Gastrocnemius medialis (tissue), 4 donors: ENCODE data around the gene RNU2-63P. TPM values are rescaled to one million over a fixed set of nuclear protein-coding genes. Genes with fewer than 3 reads are reported as not detected.
A peak's percentile ranks its signal among the peaks of the same experiment; 100 is the strongest.

Source experiments
- ATAC-seq, 2 donors: fragments of 150-250 bp; one replicate each; pipeline ENCODE4 v1.9.1; 2016
- DNase-seq, 2 donors: peaks; one replicate each; pipeline ENCODE4 v3.0.0-alpha.2; 2019
- H3K27ac ChIP-seq, 4 donors: fragments of 200-600 bp; sonication (generic); 1 replicate in 1 of 4; 2 replicates in 3 of 4; pipeline ENCODE4 v1.5.1; 2016 to 2018; ENCODE audit warnings: mild to moderate bottlenecking in 2 of 4, moderate library complexity in 1 of 4
- H3K27me3 ChIP-seq, 3 donors: fragments of 200-600 bp; sonication (generic) in 2 of 3; 1 replicate in 1 of 3; 2 replicates in 2 of 3; pipeline versions ENCODE4 v1.5.1 to v1.6.0; 2016 to 2019; ENCODE audit warnings: mild to moderate bottlenecking in 1 of 3, moderate library complexity in 1 of 3
- H3K36me3 ChIP-seq, 2 donors: fragments of 200-600 bp; sonication (generic) in 1 of 2; one replicate each; pipeline ENCODE4 v1.5.1; 2017 to 2018
- H3K4me1 ChIP-seq, 2 donors: fragments of 200-600 bp; sonication (generic) in 1 of 2; one replicate each; pipeline ENCODE4 v1.5.1; 2016 to 2017; ENCODE audit warnings: mild to moderate bottlenecking in 2 of 2
- H3K4me3 ChIP-seq, 4 donors: fragments of 200-600 bp; sonication (generic) in 3 of 4; 1 replicate in 1 of 4; 2 replicates in 3 of 4; pipeline ENCODE4 v1.5.1; 2016 to 2019; ENCODE audit warnings: mild to moderate bottlenecking in 2 of 4
- H3K9me3 ChIP-seq, 3 donors: fragments of 200-600 bp; sonication (generic) in 2 of 3; 1 replicate in 1 of 3; 2 replicates in 2 of 3; pipeline ENCODE4 v1.5.1; 2016 to 2019
- CTCF ChIP-seq, 5 experiments: fragments of 450-650 bp in 3 of 5; fragments of 200-600 bp in 2 of 5; sonication (generic) in 2 of 5; IDR thresholded peaks in 4 of 5; conservative IDR thresholded peaks in 1 of 5; 1 replicate in 4 of 5; 2 replicates in 1 of 5; pipeline ENCODE4 v1.5.1; 2016 to 2019; ENCODE audit warnings: antibody characterized with exemption in 5 of 5, mild to moderate bottlenecking in 3 of 5, moderate library complexity in 3 of 5
- POLR2A ChIP-seq, 2 donors: fragments of 450-650 bp; IDR thresholded peaks; one replicate each; pipeline ENCODE4 v1.6.1; 2017; ENCODE audit warnings: antibody characterized with exemption in 2 of 2, mild to moderate bottlenecking in 2 of 2, moderate library complexity in 2 of 2
- in situ Hi-C, 4 donors: fragments of 200-750 bp; cut with MboI; loops; one replicate each; pipeline versions ENCODE4 v1.15.0 to v1.8.0; 2017; ENCODE audit warnings: low sequenced_read_pairs in 4 of 4
- intact Hi-C: fragments of 100-400 bp; cut with DNase I; formaldehyde crosslinking; loops from one replicate; pipeline ENCODE4 v1.15.1; 2023; ENCODE audit warnings: low total_unique reads
- total RNA-seq, 4 donors: library from RNA; depleted of rRNA; stranded (reverse); fragments of >200 nt; gene quantifications; one replicate each; pipeline versions ENCODE4 v1.1.0 to v1.2.3, GENCODE V29; 2016

RNU2-63P gene
- total RNA-seq, 4 donors from 2014 or later: not detected

DNA sequence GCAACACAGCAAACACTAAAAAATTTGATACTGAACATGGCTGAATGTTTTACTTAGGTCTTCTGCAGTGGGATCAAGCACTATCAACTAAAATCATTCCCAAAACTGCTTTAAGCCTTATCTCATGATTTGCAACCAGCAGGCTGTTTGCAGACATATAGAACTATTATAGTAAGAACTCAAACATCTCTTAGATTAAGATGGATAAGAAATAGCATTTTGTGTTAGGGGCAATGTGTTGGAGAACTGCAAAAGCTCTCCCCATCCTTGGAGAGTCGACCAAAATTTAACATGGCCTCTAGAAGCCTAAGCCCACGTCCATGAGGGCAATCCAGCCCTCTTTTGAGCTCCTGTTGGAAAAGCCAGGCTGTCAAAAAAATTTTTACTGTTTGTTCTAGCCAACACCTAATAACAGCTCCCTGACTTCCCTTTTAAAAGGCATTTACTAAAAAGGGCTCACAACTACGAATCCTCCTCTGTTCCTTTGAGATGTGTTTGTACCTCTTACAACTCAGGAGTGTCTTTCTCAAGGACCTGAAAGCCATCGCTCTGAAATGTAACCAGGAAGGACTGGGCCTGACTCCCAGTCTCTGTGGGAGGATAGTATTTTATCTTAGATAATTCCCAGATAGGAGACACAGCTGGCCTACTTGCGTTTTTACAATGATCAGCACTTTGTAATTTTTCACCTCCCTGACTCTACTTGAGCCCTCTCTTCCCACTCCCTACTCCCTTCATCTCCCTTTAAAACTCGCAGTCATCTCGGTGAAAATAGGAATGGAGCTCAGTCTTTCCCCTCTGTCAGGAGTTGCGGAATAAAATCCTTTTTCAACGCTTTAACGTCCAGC, 37.8 kb upstream of the RNU2-63P start:
- Histone ChIP-seq H3K36me3 (no peaks in the 10 kb centered on the region), H3K4me3 (peak overlapping the region; percentile 72 to 97 (median 91)), H3K27ac (peak overlapping the region; percentile 96 to 99 (median 98)), H3K27me3 (no peaks in the 10 kb centered on the region), H3K9me3 (no peaks in the 10 kb centered on the region), H3K4me1 (peaks cover 33 to 37% of the 10 kb centered on the region in 2 donors)
- DNase-seq (no peak), ATAC-seq (no peak)
- intact Hi-C loops: loop anchor here (2.0 kb wide), 1 partner anchor 37 kb away; the partner anchor contains the start of gene RNU2-63P
- no peak for TF ChIP-seq POLR2A (IDR thresholded peaks at IDR 0.05)
- TF ChIP-seq CTCF (IDR thresholded peaks at IDR 0.05 in 4 of 5, conservative IDR thresholded peaks at IDR 0.05 in 1 of 5): no peak
- in situ Hi-C loops: loop anchor here in 2 of 4 donors (10.0 to 25.0 kb wide), 2 partner anchors 608 to 1609 kb away; partner anchors contain the start of gene KDM3A (in 1 of the 2)

DNA sequence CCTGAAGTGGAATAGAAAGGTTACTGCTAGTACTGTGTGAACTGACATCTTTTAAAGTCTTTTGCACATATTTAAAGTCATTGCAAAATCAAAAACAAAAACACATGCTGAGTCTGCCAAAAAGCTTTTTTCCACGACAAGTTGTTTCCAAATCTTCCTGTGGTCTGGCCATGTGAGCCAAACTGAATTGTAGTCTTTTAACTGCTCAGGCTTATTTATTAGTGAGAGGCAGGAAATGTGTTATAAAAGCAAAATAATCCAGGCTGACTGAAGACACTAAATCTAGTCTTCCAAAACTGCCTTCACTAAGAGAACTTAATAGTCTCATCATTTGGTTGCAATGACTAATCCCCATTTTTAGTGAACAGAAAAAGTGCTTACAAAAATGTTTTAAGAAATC, 36.9 kb upstream of the RNU2-63P start:
- TF ChIP-seq POLR2A (IDR thresholded peaks at IDR 0.05) (peak in 1 of 2 donors; percentile 20), CTCF (IDR thresholded peaks at IDR 0.05 in 4 of 5, conservative IDR thresholded peaks at IDR 0.05 in 1 of 5) (no peak)
- Histone ChIP-seq H3K27ac (peak overlapping the region; percentile 96 to 99 (median 98)), H3K4me3 (peak overlapping the region in 1 of 4 donors; percentile 23), H3K36me3 (no peaks in the 10 kb centered on the region), H3K9me3 (no peaks in the 10 kb centered on the region), H3K27me3 (no peaks in the 10 kb centered on the region), H3K4me1 (peaks cover 33 to 37% of the 10 kb centered on the region in 2 donors)
- intact Hi-C loops (no loop called here), in situ Hi-C loops (loop anchor here in 2 of 4 donors (10.0 to 25.0 kb wide), 2 partner anchors 609 to 1608 kb away; partner anchors contain the start of gene KDM3A (in 1 of the 2))
- ATAC-seq (no peak), DNase-seq (no peak)

GRCh38 chr2:88051792-88052191, 35.4 kb upstream of the RNU2-63P start:
- in situ Hi-C loops: loop anchor here in 2 of 4 donors (10.0 to 25.0 kb wide), 2 partner anchors 611 to 1607 kb away; partner anchors contain the start of gene KDM3A (in 1 of the 2)
- H3K4me1 ChIP-seq: peaks cover 33 to 37% of the 10 kb centered on the region in 2 donors
- TF ChIP-seq CTCF (IDR thresholded peaks at IDR 0.05 in 4 of 5, conservative IDR thresholded peaks at IDR 0.05 in 1 of 5) (no peak), POLR2A (IDR thresholded peaks at IDR 0.05) (no peak)
- no peak for ATAC-seq
- H3K27ac ChIP-seq: peak overlapping the region in 1 of 4 donors; percentile 5
- H3K9me3 ChIP-seq: no peaks in the 10 kb centered on the region
- H3K36me3 ChIP-seq: no peaks in the 10 kb centered on the region
- intact Hi-C loops: no loop called here
- H3K27me3 ChIP-seq: no peaks in the 10 kb centered on the region
- no peak for DNase-seq
- no peak overlapping the region for H3K4me3 ChIP-seq

GRCh38 chr2:88049622-88050021, 33.3 kb upstream of the RNU2-63P start:
- no peaks in the 10 kb centered on the region for H3K9me3 ChIP-seq
- in situ Hi-C loops (loop anchor here in 2 of 4 donors (10.0 to 25.0 kb wide), 2 partner anchors 613 to 1605 kb away; partner anchors contain the start of gene KDM3A (in 1 of the 2)), intact Hi-C loops (no loop called here)
- DNase-seq (no peak), ATAC-seq (no peak)
- no peak overlapping the region for H3K4me3 ChIP-seq
- H3K27ac ChIP-seq: no peak overlapping the region
- peaks cover 27 to 31% of the 10 kb centered on the region in 2 donors for H3K4me1 ChIP-seq
- no peak for TF ChIP-seq CTCF (IDR thresholded peaks at IDR 0.05 in 4 of 5, conservative IDR thresholded peaks at IDR 0.05 in 1 of 5)
- TF ChIP-seq POLR2A (IDR thresholded peaks at IDR 0.05): no peak
- H3K36me3 ChIP-seq: no peaks in the 10 kb centered on the region
- H3K27me3 ChIP-seq: no peaks in the 10 kb centered on the region
